CD4-positive, alpha-beta T cell (primary cell): ENCODE data around the gene KCNMA1. TPM values are rescaled to one million over a fixed set of nuclear protein-coding genes. Genes with fewer than 3 reads are reported as not detected.

ENCODE experiments used
- ATAC-seq: fragments of 200-7000 bp; cut with Tn5 transposase; one replicate; pipeline ENCODE4 v1.10.0; 2022; ENCODE audit warnings: mild to moderate bottlenecking; ENCODE audit not compliant: poor library complexity
- CTCF ChIA-PET: fragments of 350-600 bp; sonication (Branson Sonifier 250); formaldehyde crosslinking; loops from one replicate; lab custom pipeline; 2021; ENCODE audit warnings: antibody characterized with exemption, inconsistent platforms; lab: Charles Lee
- POLR2A ChIA-PET: fragments of 350-600 bp; sonication (Branson Sonifier 250); formaldehyde crosslinking; loops from one replicate; lab custom pipeline; 2021; ENCODE audit warnings: antibody characterized with exemption, inconsistent platforms; lab: Charles Lee
- DNase-seq, 14 experiments: peaks; one replicate each; pipeline ENCODE4 v3.0.0-alpha.2; 2013 to 2020; ENCODE audit warnings: mixed read lengths in 2 of 14
- H3K27ac ChIP-seq, 2 donors: one replicate each; pipeline versions ENCODE4 v1.5.1 to v1.7.0; 2013; ENCODE audit warnings: low read length in 2 of 2, low read depth in 1 of 2, mild to moderate bottlenecking in 1 of 2
- H3K27me3 ChIP-seq, 2 experiments: 1 replicate in 1 of 2; 2 replicates in 1 of 2; pipeline versions ENCODE4 v1.6.1 to v1.7.0; 2013; ENCODE audit warnings: low read length in 2 of 2, control low read depth in 1 of 2, mild to moderate bottlenecking in 1 of 2, moderate library complexity in 1 of 2; ENCODE audit not compliant: insufficient read depth in 2 of 2, control insufficient read depth in 1 of 2
- H3K36me3 ChIP-seq: one replicate; pipeline ENCODE4 v1.6.1; 2013; ENCODE audit warnings: low read length, control low read depth; ENCODE audit not compliant: insufficient read depth
- H3K4me1 ChIP-seq: one replicate; pipeline ENCODE4 v1.6.1; 2013; ENCODE audit warnings: low read length, control low read depth; ENCODE audit not compliant: insufficient read depth
- H3K4me3 ChIP-seq: one replicate; pipeline ENCODE4 v1.5.1; 2013; ENCODE audit warnings: mild to moderate bottlenecking, low read length, moderate library complexity
- H3K9me3 ChIP-seq, 2 experiments: 1 replicate in 1 of 2; 2 replicates in 1 of 2; pipeline versions ENCODE4 v1.6.1 to v1.7.0; 2013; ENCODE audit warnings: low read length in 2 of 2, mild to moderate bottlenecking in 2 of 2, control low read depth in 1 of 2, moderate library complexity in 1 of 2; ENCODE audit not compliant: control insufficient read depth in 1 of 2, insufficient read depth in 1 of 2
- H3K27ac Mint-ChIP-seq: one replicate; pipeline ENCODE4 v1.8.0; 2020; ENCODE audit warnings: mixed read lengths
- H3K27me3 Mint-ChIP-seq: one replicate; pipeline ENCODE4 v1.8.0; 2021; ENCODE audit warnings: mixed read lengths
- H3K36me3 Mint-ChIP-seq: one replicate; pipeline ENCODE4 v1.8.0; 2021; ENCODE audit warnings: low read depth, mixed read lengths
- H3K4me1 Mint-ChIP-seq: one replicate; pipeline ENCODE4 v1.8.0; 2021; ENCODE audit warnings: low read depth, mixed read lengths
- H3K4me3 Mint-ChIP-seq: one replicate; pipeline ENCODE4 v1.8.0; 2020; ENCODE audit warnings: mild to moderate bottlenecking, mixed read lengths
- H3K9me3 Mint-ChIP-seq: one replicate; pipeline ENCODE4 v1.8.0; 2020; ENCODE audit warnings: mixed read lengths
- CTCF ChIP-seq: fragments of 200-600 bp; IDR thresholded peaks from one replicate; pipeline ENCODE4 v1.8.0; 2022; ENCODE audit warnings: antibody characterized with exemption, mild to moderate bottlenecking
- intact Hi-C, 2 experiments: fragments of 100-400 bp; cut with DNase I in 1 of 2; cut with micrococcal nuclease in 1 of 2; formaldehyde crosslinking; loops; one replicate each; pipeline versions ENCODE4 v1.15.1 to v1.9.0; 2023 to 2025; cut with DNase I, micrococcal nuclease
- total RNA-seq, 174 experiments: library from RNA in 2 of 174; stranded (reverse) in 2 of 174; gene quantifications; one replicate each; pipeline ENCODE4 v1.2.3 and lab custom pipeline; 2021 to 2026

Gene KCNMA1
- total RNA-seq, 2 experiments from 2014 or later = not detected

GRCh38 chr10:77274046-77274795 is 363.4 kb downstream of the KCNMA1 start:
- H3K4me1 ChIP-seq = no peaks in the 10 kb centered on the region
- POLR2A ChIA-PET = no interaction called here
- H3K4me3 Mint-ChIP-seq = no peak overlapping the region
- peaks cover 6% of the 10 kb centered on the region for H3K27me3 Mint-ChIP-seq
- H3K36me3 Mint-ChIP-seq = no peaks in the 10 kb centered on the region
- DNase-seq (no peak), ATAC-seq (no peak)
- intact Hi-C loops = no loop called here
- H3K4me1 Mint-ChIP-seq = peaks cover 3% of the 10 kb centered on the region
- no peaks in the 10 kb centered on the region for H3K36me3 ChIP-seq
- H3K4me3 ChIP-seq = no peak overlapping the region
- no peak overlapping the region for H3K27ac Mint-ChIP-seq
- CTCF ChIA-PET = no interaction called here
- no peaks in the 10 kb centered on the region for H3K9me3 Mint-ChIP-seq
- peaks cover 0 to 6% of the 10 kb centered on the region in 2 experiments for H3K9me3 ChIP-seq
- H3K27me3 ChIP-seq = no peaks in the 10 kb centered on the region
- TF ChIP-seq CTCF = no peak
- H3K27ac ChIP-seq = no peak overlapping the region

GRCh38 chr10:77269163-77269562 is 368.4 kb downstream of the KCNMA1 start:
- POLR2A ChIA-PET = no interaction called here
- peaks cover 0 to 3% of the 10 kb centered on the region in 2 experiments for H3K9me3 ChIP-seq
- H3K27me3 Mint-ChIP-seq = peaks cover 8% of the 10 kb centered on the region
- DNase-seq (no peak), ATAC-seq (no peak)
- H3K36me3 ChIP-seq = no peaks in the 10 kb centered on the region
- H3K9me3 Mint-ChIP-seq = no peaks in the 10 kb centered on the region
- H3K27ac ChIP-seq = no peak overlapping the region
- no peaks in the 10 kb centered on the region for H3K27me3 ChIP-seq
- H3K4me3 Mint-ChIP-seq = no peak overlapping the region
- no peak overlapping the region for H3K27ac Mint-ChIP-seq
- no peaks in the 10 kb centered on the region for H3K4me1 ChIP-seq
- H3K36me3 Mint-ChIP-seq = no peaks in the 10 kb centered on the region
- TF ChIP-seq CTCF = no peak
- CTCF ChIA-PET = no interaction called here
- H3K4me3 ChIP-seq = no peak overlapping the region
- peaks cover 7% of the 10 kb centered on the region for H3K4me1 Mint-ChIP-seq
- intact Hi-C loops = no loop called here

- intact Hi-C loops = no loop called here
- Mint-ChIP-seq H3K27ac (no peak overlapping the region), H3K9me3 (no peaks in the 10 kb centered on the region), H3K4me1 (peaks cover 11% of the 10 kb centered on the region), H3K36me3 (no peaks in the 10 kb centered on the region), H3K27me3 (peaks cover 5% of the 10 kb centered on the region), H3K4me3 (no peak overlapping the region)
- no peaks in the 10 kb centered on the region for H3K4me1 ChIP-seq
- peaks cover 0 to 3% of the 10 kb centered on the region in 2 experiments for H3K9me3 ChIP-seq
- H3K27ac ChIP-seq = no peak overlapping the region
- no peak for TF ChIP-seq CTCF
- DNase-seq = no peak
- H3K36me3 ChIP-seq = no peaks in the 10 kb centered on the region
- CTCF ChIA-PET = no interaction called here
- H3K4me3 ChIP-seq = no peak overlapping the region
- POLR2A ChIA-PET = no interaction called here
- H3K27me3 ChIP-seq = no peaks in the 10 kb centered on the region
- ATAC-seq = no peak
These were observed 368.9 kb downstream of the KCNMA1 start for GRCh38 chr10:77268721-77269120.
